Heart left ventricle (tissue), 16 donors: Measurements from ENCODE around the gene CNP. TPM values are rescaled to one million over a fixed set of nuclear protein-coding genes. Genes with fewer than 3 reads are reported as not detected.

Experiments used
- ATAC-seq, 4 donors: fragments of 200-7000 bp; cut with Tn5 transposase; one replicate each; pipeline ENCODE4 v1.9.1; 2020 to 2022; ENCODE audit warnings: moderate library complexity in 4 of 4, mild to moderate bottlenecking in 3 of 4, moderate number of reproducible peaks in 1 of 4
- DNase-seq, 5 donors: peaks; one replicate each; pipeline ENCODE4 v3.0.0-alpha.2; 2020
- H3K27ac ChIP-seq, 12 donors: fragments of 200-600 bp; sonication (generic) in 4 of 12; one replicate each; pipeline versions ENCODE4 v1.5.0 to v1.8.0; 2016 to 2022; ENCODE audit warnings: mild to moderate bottlenecking in 2 of 12
- H3K27me3 ChIP-seq, 9 donors: fragments of 200-600 bp; sonication (generic) in 2 of 9; one replicate each; pipeline versions ENCODE4 v1.5.1 to v1.8.0; 2016 to 2022; ENCODE audit warnings: mild to moderate bottlenecking in 3 of 9
- H3K36me3 ChIP-seq, 9 donors: fragments of 200-600 bp; sonication (generic) in 2 of 9; one replicate each; pipeline versions ENCODE4 v1.5.0 to v1.8.0; 2018 to 2022; ENCODE audit warnings: mild to moderate bottlenecking in 2 of 9
- H3K4me1 ChIP-seq, 12 donors: fragments of 200-600 bp; sonication (generic) in 4 of 12; one replicate each; pipeline versions ENCODE4 v1.5.0 to v1.8.0; 2016 to 2022; ENCODE audit warnings: mild to moderate bottlenecking in 3 of 12
- H3K4me3 ChIP-seq, 12 donors: fragments of 200-600 bp; sonication (generic) in 4 of 12; one replicate each; pipeline versions ENCODE4 v1.5.0 to v1.8.0; 2017 to 2022; ENCODE audit warnings: mild to moderate bottlenecking in 9 of 12, moderate library complexity in 4 of 12
- H3K9me3 ChIP-seq, 12 donors: fragments of 200-600 bp; sonication (generic) in 4 of 12; one replicate each; pipeline versions ENCODE4 v1.5.0 to v1.8.0; 2016 to 2022; ENCODE audit warnings: mild to moderate bottlenecking in 1 of 12
- POLR2A ChIP-seq, 2 donors: fragments of 450-650 bp; IDR thresholded peaks; one replicate each; pipeline ENCODE4 v1.6.1; 2017; ENCODE audit warnings: antibody characterized with exemption in 2 of 2, mild to moderate bottlenecking in 2 of 2, moderate library complexity in 2 of 2
- WGBS, 4 donors: extraction: QIAGEN DNeasy Blood & Tissue Kit in 2 of 4; methylation state at CpG; one replicate each; pipeline versions ENCODE4 v1.1.5 to v1.1.7; 2013 to 2018; 5-methylcytosine and 5-hydroxymethylcytosine counted together
- intact Hi-C, 10 donors: fragments of 100-400 bp; cut with DNase I; formaldehyde crosslinking; loops; one replicate each; pipeline versions ENCODE4 v1.11.1 to v1.14.2; 2022
- long read RNA-seq, 3 donors: library from polyadenylated mRNA; unstranded; transcript quantifications; one replicate each; pipeline ENCODE4 v2.0.0, GENCODE V29; 2020 to 2021
- polyA plus RNA-seq, 2 donors: library from polyadenylated mRNA; stranded (reverse); fragments of 200-250 nt; gene quantifications; one replicate each; pipeline ENCODE4 v1.2.3, GENCODE V29; 2013
- total RNA-seq, 9 donors: library from RNA; depleted of rRNA in 2 of 9; stranded (reverse); fragments of >200 nt in 2 of 9; fragmentation: NEBNext Ultra II Directional in 3 of 9; extraction: Animal tissue kit (Norgen Biotek cat#: 25700) in 3 of 9; gene quantifications; one replicate each; pipeline versions ENCODE4 v1.1.0 to v1.2.4, GENCODE V29; 2016 to 2023
- TF ChIP-seq, protein P1 (sequence below), 12 donors: fragments of 200-600 bp; sonication (generic) in 4 of 12; IDR thresholded peaks; one replicate each; pipeline versions ENCODE4 v1.5.0 to v1.8.0; 2018 to 2022; ENCODE audit warnings: antibody characterized with exemption in 12 of 12, mild to moderate bottlenecking in 5 of 12
- donor health status: ischemic (EF 13 %, LVEDD 7.1; RV severe dilation, severe dysfunction).
- donor health status: healthy with polysubstance abuse.
- donor health status: DM: no; HTN: yes; CAD: no.
- donor health status: DM: no; HTN: no; CAD: no.
- donor health status: ischemic (EF 25% LVEDD 6.9; RV normal size, moderate dysfunction).
- donor health status: ischemic (EF 25% LVEDD 5.7; RV mildly dilated, moderate dysfunction).
- donor health status: healthy.
- donor health status: DM: yes; HTN: yes; CAD: no.
- donor health status: ischemic (EF 35%, LVEDD 5.7; RV mildly dilated, moderate dysfunction).
- donor health status: nonischemic (EF 11% LVEDD 7.7; RV severe dilation, severe dysfunction).
- donor health status: DM: yes; HTN: yes; CAD: no.
- donor health status: PGD.
- donor health status: ischemic (EF 29% LVEDD 5.4; RV normal size, mild dysfunction).
- donor health status: nonischemic (EF 23%, LVEDD 6.1; RV moderate dilation, normal function).

CNP gene
- total RNA-seq (10 to 100 TPM; 23.3 to 49.1 (median 27.5) TPM), polyA plus RNA-seq (10 to 100 TPM; 19.3 to 31.6 TPM)
- long read RNA-seq, donor 1, full-length matches to known transcripts: 32 of 41 reads
- long read RNA-seq, donor 1, partial matches to known transcripts: 2 of 41 reads
- long read RNA-seq, donor 1, other reads (novel, unspliced or antisense): 7 of 41 reads
- long read RNA-seq, donor 2, full-length matches to known transcripts: 243 of 262 reads
- long read RNA-seq, donor 2, partial matches to known transcripts: 16 of 262 reads
- long read RNA-seq, donor 2, other reads (novel, unspliced or antisense): 3 of 262 reads
- long read RNA-seq, donor 3, full-length matches to known transcripts: 28 of 35 reads
- long read RNA-seq, donor 3, partial matches to known transcripts: 3 of 35 reads
- long read RNA-seq, donor 3, other reads (novel, unspliced or antisense): 4 of 35 reads

DNA sequence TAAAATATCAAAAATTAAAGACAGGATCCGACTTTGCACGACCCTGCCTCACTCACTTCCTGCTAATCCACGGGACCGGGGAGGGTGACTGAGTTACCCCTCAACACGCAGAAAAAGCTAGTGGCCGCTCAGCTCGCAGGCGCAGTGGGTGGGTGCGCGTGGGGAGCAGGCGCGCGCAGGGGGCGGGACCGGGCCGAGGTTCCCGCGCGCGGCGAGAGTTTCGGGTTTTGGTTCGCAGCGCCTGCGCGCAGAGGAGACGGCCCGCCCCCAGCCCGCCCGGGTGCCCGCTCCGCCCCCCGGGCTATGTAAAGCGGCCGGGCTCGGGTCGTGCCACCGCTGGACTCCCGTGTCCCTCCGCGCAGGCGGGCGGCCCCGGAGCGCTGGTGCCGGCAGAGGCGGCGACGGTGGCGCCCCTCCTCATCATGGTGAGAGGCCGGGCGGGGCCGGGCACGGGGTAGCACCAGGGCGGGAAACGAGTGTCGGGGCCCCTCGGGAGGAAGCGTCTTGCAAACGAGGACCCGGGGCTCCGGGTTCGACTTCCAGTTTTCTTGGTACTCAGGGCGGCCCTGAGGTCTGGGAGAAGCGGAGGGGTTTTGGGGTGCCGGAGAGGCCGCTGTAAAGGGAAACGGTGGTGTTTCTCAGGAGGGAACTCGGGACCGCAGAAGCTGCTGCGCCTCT, at the start of gene CNP:
Gene CNP (plus strand): TSS at position 333 of the 678 bp plus-strand sequence. CDS start 90 bp downstream, at position 423.
- Histone ChIP-seq H3K27me3 (no peaks in the 10 kb centered on the region), H3K4me3 (peak within 1 kb of the TSS; percentile 64 to 100 (median 90)), H3K9me3 (no peaks in the 10 kb centered on the region), H3K4me1 (peaks cover 0 to 42% (median 24%) of the 10 kb centered on the region in 12 donors), H3K36me3 (peaks cover 0 to 32% (median 13%) of the 10 kb centered on the region in 9 donors), H3K27ac (peak within 1 kb of the TSS; percentile 59 to 94 (median 86))
- 0 to 1% (median 0%) methylated on average over 15 to 71 of the region's 71 CpGs for WGBS, 4 donors
- peak in 1 of 2 donors; percentile 91 for TF ChIP-seq POLR2A (IDR thresholded peaks at IDR 0.05)
- TF ChIP-seq, protein P1, sequence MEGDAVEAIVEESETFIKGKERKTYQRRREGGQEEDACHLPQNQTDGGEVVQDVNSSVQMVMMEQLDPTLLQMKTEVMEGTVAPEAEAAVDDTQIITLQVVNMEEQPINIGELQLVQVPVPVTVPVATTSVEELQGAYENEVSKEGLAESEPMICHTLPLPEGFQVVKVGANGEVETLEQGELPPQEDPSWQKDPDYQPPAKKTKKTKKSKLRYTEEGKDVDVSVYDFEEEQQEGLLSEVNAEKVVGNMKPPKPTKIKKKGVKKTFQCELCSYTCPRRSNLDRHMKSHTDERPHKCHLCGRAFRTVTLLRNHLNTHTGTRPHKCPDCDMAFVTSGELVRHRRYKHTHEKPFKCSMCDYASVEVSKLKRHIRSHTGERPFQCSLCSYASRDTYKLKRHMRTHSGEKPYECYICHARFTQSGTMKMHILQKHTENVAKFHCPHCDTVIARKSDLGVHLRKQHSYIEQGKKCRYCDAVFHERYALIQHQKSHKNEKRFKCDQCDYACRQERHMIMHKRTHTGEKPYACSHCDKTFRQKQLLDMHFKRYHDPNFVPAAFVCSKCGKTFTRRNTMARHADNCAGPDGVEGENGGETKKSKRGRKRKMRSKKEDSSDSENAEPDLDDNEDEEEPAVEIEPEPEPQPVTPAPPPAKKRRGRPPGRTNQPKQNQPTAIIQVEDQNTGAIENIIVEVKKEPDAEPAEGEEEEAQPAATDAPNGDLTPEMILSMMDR (IDR thresholded peaks at IDR 0.05): no peak
- ATAC-seq: peak; percentile 90 to 95 (median 94)
- intact Hi-C loops: loop anchor here in 8 of 10 donors (2.0 to 10.0 kb wide), 6 partner anchors 46 to 150 kb away; partner anchors contain the start of gene DNAJC7 (in 7 of the 8)
- peak; percentile 93 to 96 (median 94) for DNase-seq

DNA sequence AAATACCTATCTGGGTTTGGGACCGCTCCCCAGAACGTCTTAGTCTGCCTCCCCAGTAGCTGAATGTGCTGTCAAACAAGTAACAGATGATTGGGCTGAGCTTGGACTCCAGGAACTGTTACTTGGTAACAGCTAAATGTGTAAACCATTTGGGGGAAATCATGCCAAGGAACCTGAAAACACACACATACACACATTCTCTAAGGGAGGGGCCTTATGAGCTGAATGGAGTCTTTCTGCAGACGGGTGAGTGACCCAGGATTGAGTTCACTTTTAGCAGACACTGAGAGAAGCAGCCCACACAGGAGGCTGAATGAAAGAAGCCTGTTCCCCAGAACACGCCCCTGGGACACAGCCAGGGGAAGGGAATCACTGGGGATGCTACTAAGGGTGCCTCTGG, 49.4 kb upstream of the CNP start:
- H3K4me1 ChIP-seq: peaks cover 0 to 38% (median 29%) of the 10 kb centered on the region in 12 donors
- H3K27ac ChIP-seq: peak overlapping the region in 4 of 12 donors; percentile 83 to 94 (median 88)
- H3K36me3 ChIP-seq: peaks cover 0 to 17% (median 15%) of the 10 kb centered on the region in 9 donors
- intact Hi-C loops: loop anchor here in 1 of 10 donors (2.0 kb wide), 1 partner anchor 52 kb away; the partner anchor contains the start of gene KLHL11
- DNase-seq (no peak), ATAC-seq (no peak)
- H3K9me3 ChIP-seq: no peaks in the 10 kb centered on the region
- no peaks in the 10 kb centered on the region for H3K27me3 ChIP-seq
- peak overlapping the region in 9 of 12 donors; percentile 69 to 100 (median 92) for H3K4me3 ChIP-seq
- no peak for TF ChIP-seq POLR2A (IDR thresholded peaks at IDR 0.05)
- TF ChIP-seq, protein P1 (IDR thresholded peaks at IDR 0.05): no peak
- 36 to 57% (median 49%) methylated on average over 4 of the region's 4 CpGs for WGBS, 4 donors

DNA sequence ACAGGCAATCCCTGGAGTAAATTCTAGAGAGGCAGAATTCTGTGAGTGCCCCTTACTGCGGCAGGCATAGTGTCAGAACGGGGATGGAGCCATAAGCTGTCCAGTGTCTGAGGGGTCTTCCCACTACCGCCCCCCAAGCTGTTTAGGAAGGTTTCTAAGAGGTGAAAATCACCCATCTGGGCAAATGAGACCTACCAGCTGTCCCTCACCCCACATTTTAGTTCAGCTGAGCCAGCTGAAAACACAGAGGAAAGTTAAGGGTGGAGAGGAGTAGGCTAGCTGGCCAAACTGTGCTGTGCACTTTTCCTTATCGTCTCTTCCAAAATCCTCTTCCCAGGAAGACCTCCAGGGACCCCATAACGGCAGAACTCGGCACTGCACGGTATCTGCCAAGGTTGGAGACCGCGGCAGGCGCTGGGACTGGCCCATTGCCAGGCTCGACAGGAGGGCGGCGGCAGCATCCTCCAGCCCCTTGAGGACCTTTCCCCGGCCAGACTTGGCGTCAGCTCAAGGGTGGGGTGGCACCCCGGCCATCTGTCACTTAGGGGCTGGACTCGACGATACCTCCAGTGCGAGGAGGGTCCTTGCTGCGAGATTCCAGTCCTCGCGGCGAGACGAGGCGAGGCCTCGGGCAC, 48.8 kb upstream of the CNP start:
- Histone ChIP-seq H3K27ac (peak overlapping the region; percentile 37 to 94 (median 89)), H3K4me1 (peaks cover 0 to 38% (median 29%) of the 10 kb centered on the region in 12 donors), H3K4me3 (peak overlapping the region; percentile 69 to 100 (median 92)), H3K27me3 (no peaks in the 10 kb centered on the region), H3K9me3 (no peaks in the 10 kb centered on the region), H3K36me3 (peaks cover 0 to 11% (median 9%) of the 10 kb centered on the region in 9 donors)
- 5 to 11% (median 7%) methylated on average over 13 to 26 of the region's 26 CpGs for WGBS, 4 donors
- intact Hi-C loops: loop anchor here in 1 of 10 donors (2.0 kb wide), 1 partner anchor 53 kb away; the partner anchor contains the start of gene KLHL11
- ATAC-seq (peak in 3 of 4 donors; percentile 18 to 27 (median 18)), DNase-seq (peak; percentile 56 to 79 (median 71))
- TF ChIP-seq, protein P1 (IDR thresholded peaks at IDR 0.05): no peak
- no peak for TF ChIP-seq POLR2A (IDR thresholded peaks at IDR 0.05)
